HepG2 (cell line): ENCODE data around the gene WNT6. TPM values are rescaled to one million over a fixed set of nuclear protein-coding genes. Genes with fewer than 3 reads are reported as not detected.

Experiments used
- ATAC-seq: fragments of 200-7000 bp; cut with Tn5 transposase; 3 replicates; pipeline ENCODE4 v1.9.1; 2020; ENCODE audit warnings: mild to moderate bottlenecking, moderate library complexity
- BruUV-seq: library from RNA; stranded (reverse); fragments of 400-500 nt; replicated peaks from 2 replicates; lab custom pipeline; 2021; lab: Mats Ljungman, UMichigan
- CTCF ChIA-PET: fragments of 300-600 bp; formaldehyde crosslinking; extraction: SDS; loops from one replicate; lab custom pipeline; 2021; ENCODE audit warnings: low total read pairs, inconsistent platforms, low intra/inter-chr PET ratio; lab: Yijun Ruan, JAX
- POLR2A ChIA-PET: fragments of 350-600 bp; sonication (Branson Sonifier 250); formaldehyde crosslinking; loops from one replicate; lab custom pipeline; 2020; ENCODE audit warnings: antibody characterized with exemption, inconsistent platforms; lab: Yijun Ruan, JAX
- DNase-seq: peaks from one replicate; pipeline ENCODE4 v3.0.0-alpha.2; 2015; ENCODE audit warnings: low spot score
- FAIRE-seq: peaks from 3 replicates; lab custom pipeline; 2011; peaks lifted over from hg19 to GRCh38; lab: Jason Lieb, UNC
- H2AFZ ChIP-seq: one replicate; pipeline ENCODE4 v1.6.1; 2011; ENCODE audit warnings: low read length, inconsistent platforms
- H3K27ac ChIP-seq: fragments of 300-600 bp; 3 replicates; pipeline ENCODE4 v1.8.0; 2011; ENCODE audit warnings: mixed run types, mild to moderate bottlenecking, mixed read lengths, low read length, inconsistent platforms; ENCODE audit not compliant: insufficient read depth; ENCODE audit errors: extremely low read length
- H3K27me3 ChIP-seq, 2 experiments: fragments of 200-600 bp in 1 of 2; 2 replicates in 1 of 2; 3 replicates in 1 of 2; pipeline versions ENCODE4 v1.6.0 to v1.8.0; 2011; ENCODE audit warnings: low read length in 2 of 2, mild to moderate bottlenecking in 2 of 2, moderate library complexity in 2 of 2, inconsistent platforms in 1 of 2; ENCODE audit not compliant: insufficient read depth in 2 of 2, control insufficient read depth in 1 of 2
- H3K36me3 ChIP-seq, 2 experiments: fragments of 200-600 bp in 1 of 2; replicated peaks in 1 of 2; 2 replicates in 1 of 2; 3 replicates in 1 of 2; pipeline versions ENCODE4 v1.5.1 to v1.8.0; 2011; ENCODE audit warnings: low read length in 2 of 2, inconsistent platforms in 1 of 2; ENCODE audit not compliant: insufficient read depth in 2 of 2, control insufficient read depth in 1 of 2
- H3K4me1 ChIP-seq: 2 replicates; pipeline ENCODE4 v1.5.1; 2012; ENCODE audit warnings: low read length, inconsistent platforms; ENCODE audit not compliant: insufficient read depth
- H3K4me2 ChIP-seq: 2 replicates; pipeline ENCODE4 v1.6.0; 2011; ENCODE audit warnings: low read depth, low read length, inconsistent platforms
- H3K4me3 ChIP-seq, 3 experiments: fragments of 200-600 bp in 1 of 3; sonication (generic), shearing (Covaris generic) in 1 of 3; replicated peaks in 1 of 3; 2 replicates each; pipeline ENCODE4 v1.5.1; 2011 to 2016; ENCODE audit warnings: low read length in 3 of 3, inconsistent platforms in 2 of 3, low read depth in 2 of 3, mild to moderate bottlenecking in 2 of 3, control low read depth in 1 of 3, mixed read lengths in 1 of 3; ENCODE audit not compliant: insufficient read depth in 1 of 3
- H3K79me2 ChIP-seq: one replicate; pipeline ENCODE4 v1.6.1; 2011; ENCODE audit warnings: low read length, inconsistent platforms; ENCODE audit not compliant: insufficient read depth
- H3K9ac ChIP-seq: 2 replicates; pipeline ENCODE4 v1.6.0; 2011; ENCODE audit warnings: mild to moderate bottlenecking, low read depth, low read length, inconsistent platforms; ENCODE audit not compliant: insufficient read depth
- H3K9me3 ChIP-seq: 2 replicates; pipeline ENCODE4 v1.5.1; 2012; ENCODE audit warnings: mild to moderate bottlenecking, low read length
- H4K20me1 ChIP-seq: 2 replicates; pipeline ENCODE4 v1.6.0; 2011; ENCODE audit warnings: inconsistent platforms, mild to moderate bottlenecking, low read length, moderate library complexity; ENCODE audit not compliant: insufficient read depth
- DBP ChIP-seq: sonication (generic); formaldehyde crosslinking; IDR thresholded peaks from 2 replicates; pipeline ENCODE4 v1.4.0; 2020; ENCODE audit warnings: missing genetic modification reagents; ENCODE audit errors: not compliant biosample characterization
- E2F5 ChIP-seq: sonication (generic); formaldehyde crosslinking; conservative IDR thresholded peaks from 2 replicates; pipeline ENCODE4 v1.4.0; 2020; ENCODE audit warnings: missing genetic modification reagents
- HNF1B ChIP-seq: sonication (generic); formaldehyde crosslinking; IDR thresholded peaks from 2 replicates; pipeline ENCODE4 v1.5.1; 2020; ENCODE audit warnings: mild to moderate bottlenecking, moderate library complexity, missing genetic modification reagents
- HOMEZ ChIP-seq: IDR thresholded peaks from 2 replicates; pipeline ENCODE4 v1.6.1; 2016; ENCODE audit warnings: low read depth
- NFIB ChIP-seq: sonication (generic); formaldehyde crosslinking; IDR thresholded peaks from 2 replicates; pipeline ENCODE4 v1.9.0; 2021; ENCODE audit warnings: missing genetic modification reagents, mild to moderate bottlenecking, borderline replicate concordance
- PHB2 ChIP-seq: fragments of 450-650 bp; IDR thresholded peaks from 2 replicates; pipeline ENCODE4 v1.6.1; 2018; ENCODE audit not compliant: partially characterized antibody
- RERE ChIP-seq: IDR thresholded peaks from 2 replicates; pipeline ENCODE4 v1.6.1; 2016; ENCODE audit warnings: low read depth, missing genetic modification reagents, missing compliant biosample characterization
- SALL2 ChIP-seq: sonication (generic); formaldehyde crosslinking; IDR thresholded peaks from 2 replicates; pipeline ENCODE4 v1.8.1; 2023; ENCODE audit warnings: mild to moderate bottlenecking, missing genetic modification reagents, inconsistent platforms
- SCMH1 ChIP-seq: sonication (generic); formaldehyde crosslinking; IDR thresholded peaks from 2 replicates; pipeline ENCODE4 v1.9.0; 2021; ENCODE audit warnings: missing genetic modification reagents, mild to moderate bottlenecking, borderline replicate concordance
- SP5 ChIP-seq: IDR thresholded peaks from 2 replicates; pipeline ENCODE4 v1.6.1; 2016; ENCODE audit warnings: low read depth, borderline replicate concordance
- ZNF557 ChIP-seq: sonication (generic); formaldehyde crosslinking; IDR thresholded peaks from 2 replicates; pipeline ENCODE4 v1.4.0; 2020; ENCODE audit warnings: missing genetic modification reagents
- WGBS: methylation state at CpG from one replicate; pipeline ENCODE4 v1.1.6; 2017; ENCODE audit warnings: low lambda C conversion rate; 5-methylcytosine and 5-hydroxymethylcytosine counted together
- in situ Hi-C: cut with HindIII; loops from 2 replicates; pipeline ENCODE4 v1.10.0; 2017; ENCODE audit warnings: low pct_unique_long_range_greater_than_20kb; ENCODE audit not compliant: extremely low pct_ligation_motif_present
- intact Hi-C: fragments of 100-400 bp; cut with micrococcal nuclease; formaldehyde crosslinking; loops from one replicate; pipeline ENCODE4 v1.10.0; 2022; ENCODE audit not compliant: unreplicated experiment
- polyA plus RNA-seq, 8 experiments: library from polyadenylated mRNA; depleted of rRNA in 3 of 8; stranded (reverse) in 7 of 8; unstranded in 1 of 8; fragments of >200 nt; fragmentation: Illumina TruSeq in 4 of 8; extraction: Trizol in 4 of 8; gene quantifications; 2 replicates each; pipeline versions ENCODE4 v1.2.1 to v1.2.3, GENCODE V29; 2011 to 2016; ENCODE audit warnings: low read depth in 4 of 8, missing spikeins in 1 of 8, mixed read lengths in 1 of 8; ENCODE audit not compliant: insufficient read depth in 1 of 8
- total RNA-seq, 5 experiments: library from RNA; depleted of rRNA; stranded (reverse); fragments of >200 nt; fragmentation: Illumina TruSeq; extraction: Trizol; gene quantifications; 2 replicates each; pipeline ENCODE4 v1.2.3, GENCODE V29; 2016; ENCODE audit warnings: low read depth in 1 of 5

WNT6 gene
- total and polyA plus RNA-seq, 2 of the 13 experiments (the other 11 are each of a cell fraction or from before 2014, with no cell fraction given): 0.20 TPM; not detected in 1

- Histone ChIP-seq H3K27me3 (peaks cover 24 to 73% of the 10 kb centered on the region in 2 experiments; a peak in 4 of 5 replicates), H3K4me1 (peaks cover 48% of the 10 kb centered on the region), H3K36me3 (no peaks in the 10 kb centered on the region), H3K4me2 (peak overlapping the region; percentile 64), H4K20me1 (no peaks in the 10 kb centered on the region; the same call in 1 of the 2 replicates), H3K27ac (no peak overlapping the region), H2AFZ (no peak overlapping the region), H3K9ac (no peak overlapping the region), H3K9me3 (no peaks in the 10 kb centered on the region), H3K4me3 (peak overlapping the region in 2 of 3 experiments; percentile 13 to 51; a peak in 2 of 6 replicates), H3K79me2 (no peaks in the 10 kb centered on the region)
- BruUV-seq: no TSS peak
- 12% methylated on average over 27 of the region's 52 CpGs for WGBS
- ChIA-PET POLR2A (interaction anchor here (1.1 kb wide), 1 partner anchor 11 kb away, joined by 5 read pairs; no protein-coding TSS in a partner anchor), CTCF (interaction anchor here (4.2 to 4.7 kb wide), 2 partner anchors 22 to 45 kb away, joined by 32 to 58 read pairs; no protein-coding TSS in a partner anchor)
- ATAC-seq (peak; percentile 84), FAIRE-seq (no peak), DNase-seq (peak; percentile 33)
- intact Hi-C loops: loop anchor here (1.0 kb wide), 2 partner anchors 22 to 45 kb away; no protein-coding TSS in a partner anchor
- in situ Hi-C loops: no loop called here
- TF ChIP-seq E2F5 (CRISPR knock-in tag): 0 out of 2 replicates have a peak, but pooled peaks have one; percentile 55
- peak; percentile 41; the same call in 1 of the 2 replicates for TF ChIP-seq SALL2 (CRISPR knock-in tag)
- TF ChIP-seq SCMH1 (CRISPR knock-in tag): no peak
- TF ChIP-seq RERE: no peak
- TF ChIP-seq SP5 (CRISPR knock-in tag): peak; percentile 50; the same call in 1 of the 2 replicates
- no peak for TF ChIP-seq HOMEZ (CRISPR knock-in tag)
- TF ChIP-seq DBP (CRISPR knock-in tag): no peak
- TF ChIP-seq PHB2: no peak
- TF ChIP-seq NFIB (CRISPR knock-in tag): no peak
- TF ChIP-seq HNF1B (CRISPR knock-in tag): peak; percentile 86
- peak; percentile 80; the same call in 1 of the 2 replicates for TF ChIP-seq ZNF557 (CRISPR knock-in tag)
Observed at GRCh38 chr2:218898109-218898878, 38.7 kb downstream of the WNT6 start.
